ENCODE data around the gene SVIL.

Gene SVIL, protein sequence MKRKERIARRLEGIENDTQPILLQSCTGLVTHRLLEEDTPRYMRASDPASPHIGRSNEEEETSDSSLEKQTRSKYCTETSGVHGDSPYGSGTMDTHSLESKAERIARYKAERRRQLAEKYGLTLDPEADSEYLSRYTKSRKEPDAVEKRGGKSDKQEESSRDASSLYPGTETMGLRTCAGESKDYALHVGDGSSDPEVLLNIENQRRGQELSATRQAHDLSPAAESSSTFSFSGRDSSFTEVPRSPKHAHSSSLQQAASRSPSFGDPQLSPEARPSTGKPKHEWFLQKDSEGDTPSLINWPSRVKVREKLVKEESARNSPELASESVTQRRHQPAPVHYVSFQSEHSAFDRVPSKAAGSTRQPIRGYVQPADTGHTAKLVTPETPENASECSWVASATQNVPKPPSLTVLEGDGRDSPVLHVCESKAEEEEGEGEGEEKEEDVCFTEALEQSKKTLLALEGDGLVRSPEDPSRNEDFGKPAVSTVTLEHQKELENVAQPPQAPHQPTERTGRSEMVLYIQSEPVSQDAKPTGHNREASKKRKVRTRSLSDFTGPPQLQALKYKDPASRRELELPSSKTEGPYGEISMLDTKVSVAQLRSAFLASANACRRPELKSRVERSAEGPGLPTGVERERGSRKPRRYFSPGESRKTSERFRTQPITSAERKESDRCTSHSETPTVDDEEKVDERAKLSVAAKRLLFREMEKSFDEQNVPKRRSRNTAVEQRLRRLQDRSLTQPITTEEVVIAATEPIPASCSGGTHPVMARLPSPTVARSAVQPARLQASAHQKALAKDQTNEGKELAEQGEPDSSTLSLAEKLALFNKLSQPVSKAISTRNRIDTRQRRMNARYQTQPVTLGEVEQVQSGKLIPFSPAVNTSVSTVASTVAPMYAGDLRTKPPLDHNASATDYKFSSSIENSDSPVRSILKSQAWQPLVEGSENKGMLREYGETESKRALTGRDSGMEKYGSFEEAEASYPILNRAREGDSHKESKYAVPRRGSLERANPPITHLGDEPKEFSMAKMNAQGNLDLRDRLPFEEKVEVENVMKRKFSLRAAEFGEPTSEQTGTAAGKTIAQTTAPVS (N-terminal part only)

DNA sequence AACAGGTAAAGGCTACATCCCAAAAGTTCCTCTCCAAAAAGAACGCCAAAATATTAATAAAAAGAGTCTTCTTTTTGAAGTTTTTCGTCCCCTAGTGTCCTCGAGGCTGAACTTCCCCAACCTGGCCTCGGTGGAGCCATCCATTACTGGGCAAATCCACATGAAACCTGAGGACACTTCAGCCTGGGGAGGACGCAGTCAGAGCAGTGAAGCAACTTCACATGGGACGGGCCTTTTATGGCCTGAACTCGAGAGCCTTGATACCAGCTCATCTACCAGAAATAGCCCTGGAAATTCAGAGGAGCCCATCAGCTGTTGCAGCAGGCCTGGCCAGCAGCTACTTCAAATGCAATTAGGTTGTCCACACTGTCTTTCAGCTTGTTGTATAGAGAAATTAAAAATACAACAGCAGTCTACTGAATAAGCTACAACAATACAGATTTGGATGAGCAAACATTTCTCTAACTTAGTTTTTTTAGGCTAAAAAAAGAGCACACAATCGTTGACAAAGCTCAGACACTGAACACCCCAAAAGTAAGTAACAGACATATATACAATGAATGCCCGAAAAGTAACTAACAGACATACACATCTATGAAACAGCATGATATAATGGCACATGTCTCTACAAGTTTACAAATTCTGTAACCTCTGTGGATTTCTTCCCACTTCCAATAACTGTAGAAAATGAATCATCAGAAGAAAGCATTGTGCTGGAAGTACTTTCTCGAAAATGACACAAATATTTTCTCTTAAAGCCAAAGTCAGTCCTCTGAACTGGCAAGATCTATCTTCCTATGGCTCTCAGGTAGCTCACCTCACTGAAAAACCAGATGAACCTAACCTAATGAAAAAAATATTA, at the start of gene SVIL:
SVIL (minus strand) TSS at position 208 of the 862 bp plus-strand sequence. CDS start 79,913 bp downstream, outside the sequence.
- DNase-seq = no peak

DNA sequence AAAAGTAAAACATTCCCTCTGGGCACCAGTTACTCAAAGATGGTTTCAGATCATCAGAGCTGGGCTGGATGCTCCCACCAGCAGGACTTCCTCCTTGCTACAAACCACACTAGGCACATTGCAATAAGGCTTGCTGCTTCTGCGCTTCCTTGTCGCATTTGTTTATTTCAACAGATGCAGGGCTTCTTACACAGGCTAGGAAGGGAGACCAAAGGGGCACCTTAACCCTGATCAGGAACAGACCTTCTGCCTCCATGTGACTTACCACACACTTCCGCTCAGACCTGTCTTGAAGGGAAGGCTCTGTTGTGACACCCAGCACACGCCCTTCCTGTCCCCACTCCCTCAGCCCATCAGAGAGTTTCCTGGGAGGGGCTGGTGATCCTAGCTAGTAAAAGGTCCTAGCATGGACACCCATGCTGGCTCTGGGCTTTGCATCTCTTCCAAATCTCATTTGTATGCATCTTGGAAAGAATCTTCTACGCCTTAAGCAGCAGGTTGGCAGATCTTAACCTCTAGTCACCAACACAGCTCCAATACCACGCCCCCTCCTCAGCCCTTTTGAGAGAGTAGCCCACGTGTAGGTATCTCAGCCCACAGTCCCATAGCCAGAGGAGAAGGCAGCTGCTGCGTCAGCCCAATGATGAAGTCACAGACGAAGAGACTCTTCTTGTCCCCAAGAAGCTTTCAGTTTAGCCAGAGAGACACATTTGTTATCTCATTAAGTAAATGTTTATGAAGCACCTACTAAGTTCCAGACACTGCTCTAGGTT, 47.1 kb upstream of the SVIL start:
- DNase-seq = peak; percentile 21

DNA sequence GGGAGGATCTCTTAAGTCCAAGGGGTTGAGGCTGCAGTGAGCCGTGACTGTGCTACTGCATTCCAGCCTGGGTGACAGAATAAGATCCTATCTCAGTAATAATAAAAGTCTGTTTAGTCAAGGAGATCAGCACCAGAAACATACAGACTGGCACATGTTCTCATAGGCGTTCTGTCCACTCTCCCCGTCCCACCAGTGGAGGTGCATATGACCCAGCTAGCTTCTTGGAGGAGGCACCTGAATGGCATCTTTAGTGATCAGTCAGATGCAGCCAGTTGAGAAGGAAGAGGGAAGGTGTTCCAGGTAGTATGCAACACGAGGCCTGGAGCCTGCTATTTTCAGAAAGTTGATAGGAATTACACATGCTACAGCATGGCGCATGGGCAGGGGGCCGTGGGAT, 45.3 kb upstream of the SVIL start:
- no peak for DNase-seq

DNA sequence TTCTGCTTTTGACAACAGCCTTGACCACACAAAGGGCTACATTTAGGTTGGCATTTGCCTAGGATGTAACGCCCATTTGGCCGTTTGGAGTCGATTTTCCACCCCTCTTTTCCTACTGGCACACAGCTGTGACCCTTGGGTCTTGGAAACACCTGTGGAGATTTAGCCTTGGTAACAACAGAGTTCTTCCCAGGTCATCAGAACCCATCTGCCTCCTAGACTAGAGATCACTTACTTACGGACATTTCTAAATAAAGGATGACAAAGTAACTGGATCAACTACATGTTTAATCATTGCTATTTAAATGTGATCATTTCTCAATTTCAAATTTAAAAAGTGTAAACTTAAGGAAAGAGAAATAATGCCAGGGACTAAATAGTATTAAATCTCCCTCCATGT, 42.0 kb upstream of the SVIL start:
- DNase-seq = no peak

DNA sequence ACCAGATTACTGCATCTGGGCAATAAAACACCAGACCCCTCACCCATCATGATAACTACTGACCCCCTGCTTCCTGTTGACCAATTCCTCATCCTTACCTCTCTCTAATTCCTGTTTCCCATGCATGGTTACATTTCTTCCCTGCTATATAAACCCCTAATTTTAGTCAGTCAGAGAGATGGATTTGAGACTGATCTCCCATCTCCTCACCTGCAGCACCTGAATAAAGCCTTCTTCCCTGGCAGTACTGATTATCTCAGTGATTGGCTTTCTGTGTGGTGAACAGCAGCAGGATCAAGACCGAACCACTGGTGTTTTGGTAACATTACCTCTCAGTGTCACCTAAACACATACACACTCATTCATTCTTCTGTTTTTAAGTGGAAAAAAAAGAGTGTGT, 41.2 kb upstream of the SVIL start:
- no peak for DNase-seq

DNA sequence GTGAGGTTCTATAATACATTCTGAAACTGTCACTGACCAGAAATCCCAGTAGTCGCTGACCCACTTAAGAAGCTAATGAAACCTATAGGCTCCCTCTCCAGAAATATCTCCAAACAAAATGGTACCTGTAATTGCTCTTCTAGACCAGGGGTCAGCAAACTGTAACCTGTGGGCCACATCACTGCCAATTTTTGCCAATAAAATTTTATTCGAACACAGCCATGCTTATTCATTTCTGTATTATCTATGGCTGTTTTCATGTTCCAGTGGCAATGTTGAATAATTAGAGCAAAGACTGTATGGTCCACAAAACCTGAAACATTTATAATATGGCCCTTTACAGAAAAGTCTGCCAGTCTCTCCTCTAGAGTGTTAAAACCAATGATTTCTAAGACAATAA, 37.2 kb upstream of the SVIL start:
- DNase-seq = no peak

DNA sequence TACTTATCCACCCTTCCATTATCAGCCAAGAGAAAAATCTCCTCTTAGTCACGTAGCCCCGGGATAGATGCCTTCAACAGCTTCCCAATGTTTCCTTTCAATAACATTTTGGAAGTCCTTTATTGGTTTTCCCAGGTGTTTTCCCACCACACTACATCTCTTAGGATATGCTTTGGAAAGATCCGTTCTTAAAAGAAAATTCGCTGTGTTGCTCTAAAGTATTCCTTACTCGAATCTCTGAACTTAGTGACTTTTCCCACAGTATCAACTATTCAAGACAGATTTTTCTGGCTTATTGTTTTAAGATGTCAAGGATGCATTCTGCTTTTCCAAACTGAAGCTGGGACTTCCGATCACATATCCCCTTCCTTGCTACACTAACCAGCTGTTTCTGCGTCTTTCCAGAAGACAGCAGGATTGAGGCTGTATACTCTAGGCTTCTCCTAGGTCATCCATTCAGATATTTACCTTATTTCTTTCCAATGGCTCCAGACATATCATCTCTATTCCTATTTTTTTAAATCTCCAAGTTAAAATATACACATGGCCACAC, 36.5 kb upstream of the SVIL start:
- DNase-seq = no peak

DNA sequence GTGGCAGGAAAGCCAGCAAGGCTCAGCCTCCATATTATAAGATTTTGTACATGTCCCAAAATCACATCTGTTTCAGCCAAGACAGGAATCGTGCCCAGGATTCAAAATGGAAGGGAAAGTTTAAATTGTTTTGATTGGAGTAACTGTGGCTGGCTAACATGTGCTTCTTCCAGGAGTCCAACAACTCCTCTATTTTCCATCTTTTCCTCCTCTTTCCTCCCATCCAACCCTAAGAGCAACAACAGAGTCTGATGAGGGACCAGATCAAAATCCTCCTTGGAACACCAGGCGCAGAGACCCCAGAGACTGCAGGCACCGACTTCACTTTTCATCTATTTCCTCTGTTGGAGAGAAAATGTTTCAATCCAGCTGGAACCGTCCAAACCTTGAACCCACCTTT, 36.0 kb upstream of the SVIL start:
- DNase-seq = no peak

DNA sequence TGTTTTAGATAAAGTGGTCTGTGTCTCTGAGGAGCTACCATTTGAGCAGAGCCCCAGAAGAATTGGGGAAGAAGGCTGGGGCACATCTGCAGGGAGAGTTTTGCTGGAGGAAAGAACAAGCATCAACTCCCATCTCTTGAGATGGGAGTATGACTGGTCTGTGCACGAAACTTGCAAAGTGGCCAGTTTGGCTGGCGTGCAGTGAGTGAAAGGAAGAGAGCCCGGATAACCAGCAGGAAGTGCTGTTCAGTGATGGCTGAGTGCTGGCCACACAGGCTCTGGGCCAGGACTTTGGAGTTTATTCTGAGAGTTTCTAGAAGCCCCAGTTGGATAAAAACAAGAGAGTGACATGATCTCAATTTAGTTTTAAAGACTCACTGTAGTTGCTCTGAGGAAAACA, 34.4 kb upstream of the SVIL start:
- DNase-seq = no peak

DNA sequence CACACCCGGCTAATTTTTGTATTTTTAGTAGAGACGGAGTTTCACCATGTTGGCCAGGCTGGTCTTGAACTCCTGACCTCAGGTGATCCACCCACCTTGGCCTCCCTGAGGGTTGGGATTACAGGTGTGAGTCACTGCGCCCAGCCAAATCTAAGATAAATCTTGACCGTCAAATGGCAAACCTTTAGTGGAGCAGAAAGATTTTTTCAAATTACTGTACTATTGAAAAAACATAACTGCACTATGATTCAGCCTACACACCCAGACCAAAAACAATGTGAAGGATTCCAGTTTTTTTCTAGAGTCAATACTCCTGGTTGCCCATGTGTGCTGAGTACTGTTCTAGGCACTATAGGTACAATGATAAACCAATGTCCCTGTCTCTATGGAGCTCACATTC, 33.9 kb upstream of the SVIL start:
- DNase-seq = no peak

DNA sequence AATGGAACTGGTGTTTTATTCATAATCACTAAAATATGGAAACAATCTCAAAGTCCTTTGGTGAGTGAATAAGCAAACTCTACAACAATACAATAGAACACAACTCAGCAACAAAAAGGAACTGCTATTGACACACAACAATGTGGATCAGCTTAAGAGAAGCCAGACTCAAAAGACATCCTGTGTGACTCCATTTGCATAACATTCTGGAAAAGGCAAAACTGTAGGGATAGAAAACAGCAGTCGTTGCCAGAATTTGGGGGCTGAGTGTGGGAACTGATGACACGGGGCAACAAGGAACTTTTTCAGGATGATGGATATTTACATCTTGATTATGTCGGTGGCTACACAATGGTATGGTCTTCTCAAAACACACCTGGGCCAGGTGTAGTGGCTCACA, 32.4 kb upstream of the SVIL start:
- no peak for DNase-seq

DNA sequence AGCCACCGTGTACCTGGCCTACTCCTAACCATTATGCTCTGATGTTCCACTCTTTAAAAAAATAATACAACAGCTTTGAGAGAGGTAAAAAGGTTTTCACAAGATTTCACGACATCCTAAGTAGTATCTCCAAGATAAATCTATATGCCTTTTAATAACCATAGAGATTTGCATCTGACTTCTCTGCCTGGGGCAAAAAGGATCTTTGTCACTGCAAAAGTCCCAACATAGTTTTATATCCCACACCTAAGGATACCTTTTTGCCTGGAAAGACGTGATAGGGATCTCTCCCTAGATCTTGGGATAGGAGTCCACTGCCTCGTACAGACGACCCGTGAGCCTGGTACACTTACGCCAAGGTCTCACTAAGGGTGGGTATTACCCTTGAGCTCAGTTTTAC, 31.4 kb upstream of the SVIL start:
- DNase-seq = no peak

DNA sequence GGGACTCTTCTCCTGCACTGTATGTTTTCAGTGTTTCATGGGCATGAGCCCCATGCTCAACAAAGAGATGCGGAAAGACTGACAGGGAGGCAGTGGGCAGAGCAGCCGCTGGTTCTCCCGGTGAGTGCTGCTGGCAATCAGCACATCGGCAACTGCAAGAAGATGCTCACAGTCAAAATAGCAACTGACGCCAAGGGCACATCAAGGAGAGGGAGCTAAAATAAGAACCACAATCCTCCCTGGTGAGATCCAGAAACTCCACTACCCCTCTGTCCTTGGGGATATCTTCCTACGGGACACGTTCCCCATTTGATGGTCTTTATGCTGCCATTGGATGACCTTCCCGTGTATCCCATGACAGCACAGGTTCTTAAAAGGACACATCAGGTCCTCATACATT, 28.9 kb upstream of the SVIL start:
- DNase-seq = no peak

DNA sequence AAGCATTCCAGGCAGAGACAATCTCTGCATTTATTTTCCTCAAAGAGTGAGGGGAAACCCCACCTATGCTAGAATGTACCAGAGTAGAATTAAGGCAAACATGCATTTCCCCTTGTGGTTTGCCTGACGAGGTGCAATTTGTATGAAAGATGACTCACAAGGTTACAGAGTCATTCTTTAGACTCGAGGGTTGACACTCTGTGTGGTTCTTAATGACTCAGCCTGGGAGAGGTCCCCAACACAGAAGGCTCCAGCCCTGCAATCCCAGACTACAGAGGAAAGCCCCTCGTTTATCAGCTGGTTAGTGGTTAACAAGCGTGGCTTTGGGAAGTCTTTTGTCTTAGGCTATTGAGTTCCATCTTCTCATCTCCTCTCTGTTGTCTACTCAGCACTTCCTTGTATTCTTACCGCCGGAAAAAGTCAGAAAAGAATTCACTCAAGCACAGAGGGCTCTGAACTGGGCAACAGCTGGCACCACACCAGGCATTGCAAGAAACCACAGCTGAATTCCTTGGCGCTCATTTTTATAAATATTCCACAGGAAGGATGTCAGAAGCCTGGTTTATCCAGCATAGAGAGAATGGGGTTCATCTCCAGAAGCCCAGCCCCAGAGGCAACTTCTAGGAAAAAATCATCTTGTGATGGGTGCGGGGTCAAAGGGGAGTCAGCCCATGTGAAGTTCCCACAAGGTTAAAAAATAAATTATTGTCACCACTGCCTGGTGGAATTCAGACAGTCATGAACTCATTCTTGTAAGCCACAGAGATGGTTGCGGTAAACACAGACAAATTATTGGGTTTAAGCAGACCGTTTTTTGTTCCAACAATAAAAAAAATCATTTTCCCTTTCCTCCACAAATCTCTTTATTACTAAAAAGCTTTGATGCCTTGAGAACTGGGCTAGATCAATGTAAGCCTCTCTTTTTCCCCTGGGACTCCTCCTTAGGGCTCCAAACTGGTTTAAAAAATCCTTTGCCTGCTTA, 24.5 kb upstream of the SVIL start:
- DNase-seq = peak; percentile 45

DNA sequence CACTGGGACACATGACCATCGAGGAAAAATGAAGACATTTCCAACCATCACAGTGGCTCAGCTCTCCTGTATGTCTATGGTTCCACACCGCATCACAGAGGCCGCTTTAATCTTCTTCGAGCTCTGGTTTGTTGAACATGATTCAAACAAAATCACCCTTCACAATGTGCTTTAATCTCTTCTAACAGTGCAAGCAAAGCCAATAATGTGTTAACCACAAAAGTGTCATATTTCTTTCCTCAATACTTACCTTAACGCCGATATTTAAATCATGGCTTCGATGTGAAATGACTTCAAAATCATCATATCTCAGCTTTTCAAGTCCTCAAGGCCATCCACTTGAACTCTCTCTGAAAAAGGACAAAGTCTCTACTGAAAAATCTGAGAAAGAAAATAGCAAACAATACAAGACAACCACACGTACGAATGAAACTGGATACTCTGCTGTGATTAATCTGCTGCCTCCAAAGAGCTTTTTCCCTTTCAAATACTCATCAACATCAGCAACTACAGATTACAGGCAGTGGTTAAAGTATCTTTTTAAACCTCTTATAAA, 23.0 kb upstream of the SVIL start:
- DNase-seq = no peak

DNA sequence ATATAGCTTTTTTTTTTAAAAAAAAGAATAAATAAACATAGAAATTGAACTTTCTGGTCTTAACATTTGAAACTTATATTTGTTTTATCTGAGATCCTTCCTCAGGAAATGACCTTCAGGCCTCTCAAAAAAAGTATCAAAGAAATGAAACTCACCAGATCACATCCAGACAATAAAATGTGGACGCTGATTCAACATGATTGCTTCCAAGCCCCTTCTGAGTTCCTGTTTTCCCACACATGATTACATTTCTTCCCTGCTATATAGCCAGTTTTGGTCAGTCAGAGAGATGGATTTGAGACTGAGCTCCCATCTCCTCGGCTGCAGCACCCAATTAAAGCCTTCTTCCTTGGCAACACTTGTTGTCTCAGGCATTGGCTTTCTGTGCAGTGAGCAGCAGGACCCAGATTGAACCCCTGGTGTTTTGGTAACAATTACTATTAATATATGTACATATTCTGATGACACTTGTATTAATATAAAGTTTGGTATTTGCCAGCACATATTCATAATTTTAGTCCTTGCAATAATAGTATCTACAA, 21.8 kb upstream of the SVIL start:
- no peak for DNase-seq

DNA sequence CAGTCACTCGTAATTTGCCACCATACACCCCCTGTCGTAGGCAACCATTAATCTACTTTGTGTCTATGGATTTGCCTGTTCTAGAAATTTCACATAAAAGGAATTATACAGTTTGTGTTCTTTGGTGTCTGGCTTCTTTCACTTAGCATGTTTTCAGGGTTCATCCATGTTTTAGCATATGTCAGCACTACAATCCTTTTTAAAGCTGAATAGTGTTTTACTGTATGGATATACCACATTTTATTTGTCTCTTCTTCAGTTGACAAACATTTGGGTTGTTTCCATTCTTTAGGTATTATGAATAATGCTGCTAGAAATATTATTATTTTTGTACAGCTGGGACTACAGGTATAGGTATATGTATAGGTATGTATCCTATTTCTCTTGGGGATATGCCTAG, 17.4 kb upstream of the SVIL start:
- DNase-seq = no peak

DNA sequence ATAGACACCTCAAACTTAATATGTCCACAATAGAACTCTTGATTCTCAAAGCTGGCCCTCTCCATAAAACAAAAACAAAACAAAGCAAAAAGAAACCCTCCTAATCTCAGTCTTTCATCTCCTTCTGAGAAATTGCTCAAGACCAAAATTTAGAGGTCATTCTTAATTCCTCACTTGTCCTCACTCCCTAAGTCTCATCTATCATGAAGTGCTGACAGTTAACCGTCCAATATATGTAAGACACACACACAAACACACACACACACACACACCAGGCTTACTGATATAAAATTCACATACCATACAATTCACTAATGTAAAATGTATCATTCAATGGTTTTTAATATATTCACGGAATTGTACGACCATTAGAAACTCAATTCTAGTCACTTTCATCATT, 17.0 kb upstream of the SVIL start:
- DNase-seq = no peak

DNA sequence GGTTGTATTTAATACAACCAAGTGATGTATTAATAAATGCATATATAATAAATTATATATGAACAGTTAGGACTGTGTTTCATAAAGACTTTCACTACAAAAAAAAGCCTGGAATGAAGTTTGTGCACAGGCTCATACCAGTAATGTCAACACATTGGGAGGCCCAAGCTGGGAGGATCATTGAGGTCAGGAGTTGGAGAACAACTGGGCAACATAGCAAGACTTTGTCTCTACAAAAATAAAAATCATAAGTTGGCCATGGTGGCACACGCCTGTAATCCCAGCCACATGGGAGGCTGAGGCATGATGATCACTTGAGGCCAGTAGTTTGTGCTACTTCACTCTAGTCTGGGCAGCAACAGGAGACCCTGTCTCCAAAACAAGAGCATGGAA, 15.8 kb upstream of the SVIL start:
- DNase-seq = no peak
